Stimulated activated CD8-positive, alpha-beta memory T cell treated with anti-CD3 and anti-CD28 coated beads, Interleukin-15, amount 100 ng/mL, for 4 hours (primary cell): Measurements from ENCODE around the gene SLC22A7.
"Not testable (repeated sequence)": the region's sequence is repeated elsewhere in the genome, so short reads cannot be mapped to it uniquely, and the experiment has no call there.

Experiments
- DNase-seq, 2 donors: peaks; one replicate each; pipeline ENCODE4 v3.0.0-alpha.2; 2020; ENCODE audit warnings: low read depth in 2 of 2

The SLC22A7 gene

DNA sequence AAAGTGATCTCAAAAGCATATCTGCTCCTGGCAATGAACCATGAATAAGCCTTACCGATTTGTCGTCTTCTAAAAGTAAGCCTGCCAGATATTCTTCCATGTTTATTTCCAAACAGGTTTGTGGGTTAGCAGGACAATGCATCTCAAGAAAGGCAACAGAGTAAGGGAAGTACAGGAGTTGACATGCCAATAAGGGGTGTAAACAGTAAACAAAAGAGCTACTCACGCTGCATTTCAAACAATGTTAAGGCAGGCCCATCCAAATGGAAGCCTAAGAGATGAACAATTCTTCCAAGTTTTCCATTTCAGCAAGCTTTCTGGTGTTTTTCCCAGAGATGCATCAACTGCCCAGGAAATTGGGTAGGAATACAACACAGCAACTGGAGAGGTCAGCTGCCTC lies 38.3 kb downstream of the SLC22A7 start:
- DNase-seq, result no peak

- DNase-seq, result no peak
Measured at GRCh38 chr6:43338243-43338642, 40.2 kb downstream of the SLC22A7 start.

DNA sequence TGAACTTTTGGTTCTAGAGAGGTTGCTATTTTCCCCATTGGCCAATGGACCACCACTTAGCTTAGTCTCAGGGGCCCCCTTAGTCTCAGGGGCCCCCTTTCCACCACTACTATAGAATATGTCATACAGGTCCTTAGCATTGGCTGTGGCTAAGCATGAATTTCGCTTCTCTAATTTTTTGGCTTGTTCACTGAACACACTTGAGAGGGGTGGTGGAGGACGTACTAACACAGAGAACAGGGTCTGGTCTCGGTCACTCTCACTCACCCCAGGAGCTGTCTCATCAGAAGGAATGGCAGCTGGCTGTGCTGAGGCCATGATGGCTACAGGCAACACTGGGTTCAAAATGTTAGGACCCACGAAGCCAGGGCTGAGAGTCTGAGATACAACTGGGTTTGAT lies 41.1 kb downstream of the SLC22A7 start:
- DNase-seq, result no peak

- DNase-seq, result not testable (repeated sequence)
Measured at GRCh38 chr6:43346243-43346642, 48.2 kb downstream of the SLC22A7 start.

DNA sequence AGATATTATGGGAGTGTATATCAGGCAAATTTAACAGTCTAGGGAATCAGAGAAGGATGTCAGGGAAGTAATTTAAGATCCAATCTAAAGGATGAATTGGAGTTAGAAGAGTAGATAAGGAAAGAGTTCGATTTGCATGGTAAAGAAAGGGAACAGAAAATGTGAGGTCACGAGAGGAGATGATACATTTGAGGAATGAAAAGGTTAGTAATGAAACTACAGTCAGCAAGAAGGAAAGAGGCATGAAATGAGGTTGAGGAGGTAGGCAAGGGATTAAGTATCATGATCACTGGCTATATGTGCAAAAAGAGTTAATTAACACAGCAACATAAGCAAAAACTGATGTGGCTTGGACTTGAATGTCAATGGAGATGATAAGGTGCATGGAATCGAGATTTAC lies 49.0 kb downstream of the SLC22A7 start:
- no peak for DNase-seq

- DNase-seq, result no peak
Measured at GRCh38 chr6:43347444-43347843, 49.4 kb downstream of the SLC22A7 start.

- not testable (repeated sequence) for DNase-seq
Measured at GRCh38 chr6:43351951-43352350, 53.9 kb downstream of the SLC22A7 start.
